GM19372 (cell line): ENCODE results near the gene SLC33A1.
"Not testable (repeated sequence)": the region's sequence is repeated elsewhere in the genome, so short reads cannot be mapped to it uniquely, and the experiment has no call there.

Source experiments
- ATAC-seq: cut with Tn5 transposase; IDR thresholded peaks from one replicate; pipeline ENCODE4 v1.9.1; 2021; ENCODE audit warnings: mild to moderate bottlenecking, low read depth, moderate library complexity; ENCODE audit not compliant: unreplicated experiment

SLC33A1 gene

DNA sequence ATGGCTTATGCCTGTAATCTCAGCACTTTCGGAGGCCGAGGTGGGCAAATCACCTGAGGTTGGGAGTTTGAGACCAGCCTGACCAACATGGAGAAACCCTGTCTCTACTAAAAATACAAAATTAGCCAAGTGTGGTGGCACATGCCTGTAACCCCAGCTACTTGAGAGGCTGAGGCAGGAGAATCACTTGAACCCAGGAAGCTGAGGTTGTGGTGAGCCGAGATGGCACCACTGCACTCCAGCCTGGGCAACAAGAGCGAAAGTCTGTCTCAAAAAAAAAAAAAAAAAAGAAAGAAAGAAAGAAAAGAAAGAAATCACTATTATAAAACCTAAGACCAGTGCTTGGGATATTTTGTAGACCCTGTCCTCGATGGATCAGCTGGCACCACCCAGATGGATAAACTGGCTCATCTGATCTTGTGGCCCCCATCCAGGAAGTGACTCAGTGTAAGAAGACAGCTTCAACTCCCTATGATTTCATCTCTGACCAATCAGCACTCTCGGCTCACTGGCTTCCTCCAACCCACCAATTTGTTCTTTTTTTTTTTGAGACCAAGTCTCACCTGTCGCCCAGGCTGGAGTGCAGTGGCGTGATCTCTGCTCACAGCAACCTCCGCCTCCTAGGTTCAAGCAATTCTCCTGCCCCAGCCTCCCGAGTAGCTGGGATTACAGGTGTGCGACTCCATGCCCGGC is 8.2 kb upstream of the SLC33A1 start:
- ATAC-seq: not testable (repeated sequence)

DNA sequence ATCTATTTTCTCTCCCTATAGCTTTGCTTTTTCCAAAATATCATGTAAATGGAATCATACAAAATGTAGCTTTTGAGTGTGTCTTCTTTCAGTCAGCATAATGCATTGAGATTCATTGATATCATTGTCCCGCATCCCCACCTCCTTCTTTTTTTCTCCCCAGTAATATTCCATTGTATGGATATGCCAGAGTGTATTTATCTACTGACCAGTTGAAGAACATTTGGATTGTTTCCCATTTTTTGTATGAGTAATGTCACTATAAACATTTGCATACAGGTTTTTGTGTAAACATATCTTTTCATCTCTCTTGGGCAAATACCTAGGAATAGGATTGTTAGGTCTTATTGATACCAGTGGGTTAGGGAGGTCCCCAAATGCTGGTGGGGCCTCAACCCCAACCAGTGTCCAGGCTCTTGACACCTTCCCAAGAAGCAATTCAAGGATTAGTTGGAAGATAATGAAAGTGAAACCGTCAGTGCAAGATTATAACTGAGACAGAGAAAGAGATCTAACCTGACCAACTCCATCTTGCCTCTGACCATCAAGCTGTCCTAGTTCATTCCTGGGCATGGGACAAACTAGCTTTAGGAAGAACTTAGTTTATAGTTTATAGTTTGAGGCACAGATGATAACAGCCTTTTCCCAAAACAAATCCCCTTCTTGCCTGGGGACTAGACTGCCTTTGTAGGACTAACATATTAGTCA is 7.4 kb upstream of the SLC33A1 start:
- no peak for ATAC-seq

DNA sequence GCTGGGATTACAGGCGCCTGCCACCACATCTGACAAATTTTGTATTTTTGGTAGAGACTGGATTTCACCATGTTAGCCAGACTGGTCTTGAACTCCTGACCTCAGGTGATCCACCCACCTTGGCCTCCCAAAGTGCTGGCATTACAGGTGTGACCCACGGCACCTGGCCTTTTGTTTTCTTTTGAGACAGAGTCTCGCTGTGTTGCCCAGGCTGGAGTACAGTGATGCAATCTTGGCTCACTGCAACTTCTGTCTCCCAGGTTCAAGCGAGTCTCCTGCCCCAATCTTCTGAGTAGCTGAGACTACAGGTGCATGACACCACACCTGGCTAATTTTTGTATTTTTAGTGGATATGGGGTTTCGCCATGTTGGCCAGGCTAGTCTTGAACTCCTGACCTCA is 6.2 kb upstream of the SLC33A1 start:
- not testable (repeated sequence) for ATAC-seq

DNA sequence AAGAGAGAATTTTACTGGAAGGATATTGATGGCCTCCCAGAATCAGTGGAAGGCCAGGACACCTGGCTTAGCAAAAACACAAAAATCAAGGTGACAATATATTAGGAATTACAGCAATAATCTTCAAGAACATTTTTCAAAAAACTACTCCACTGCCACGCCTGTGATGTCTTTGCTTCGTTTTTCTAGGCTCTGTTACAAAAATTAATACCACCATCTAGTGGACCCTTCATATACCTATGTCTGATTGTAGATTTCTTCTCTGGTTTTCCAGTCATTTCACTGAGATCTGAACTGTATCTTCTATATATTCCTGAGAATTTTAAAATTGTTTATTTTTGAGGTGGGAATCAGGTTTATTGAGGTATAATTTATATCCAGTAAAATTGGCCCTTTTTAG is 5.6 kb upstream of the SLC33A1 start:
- no peak for ATAC-seq

DNA sequence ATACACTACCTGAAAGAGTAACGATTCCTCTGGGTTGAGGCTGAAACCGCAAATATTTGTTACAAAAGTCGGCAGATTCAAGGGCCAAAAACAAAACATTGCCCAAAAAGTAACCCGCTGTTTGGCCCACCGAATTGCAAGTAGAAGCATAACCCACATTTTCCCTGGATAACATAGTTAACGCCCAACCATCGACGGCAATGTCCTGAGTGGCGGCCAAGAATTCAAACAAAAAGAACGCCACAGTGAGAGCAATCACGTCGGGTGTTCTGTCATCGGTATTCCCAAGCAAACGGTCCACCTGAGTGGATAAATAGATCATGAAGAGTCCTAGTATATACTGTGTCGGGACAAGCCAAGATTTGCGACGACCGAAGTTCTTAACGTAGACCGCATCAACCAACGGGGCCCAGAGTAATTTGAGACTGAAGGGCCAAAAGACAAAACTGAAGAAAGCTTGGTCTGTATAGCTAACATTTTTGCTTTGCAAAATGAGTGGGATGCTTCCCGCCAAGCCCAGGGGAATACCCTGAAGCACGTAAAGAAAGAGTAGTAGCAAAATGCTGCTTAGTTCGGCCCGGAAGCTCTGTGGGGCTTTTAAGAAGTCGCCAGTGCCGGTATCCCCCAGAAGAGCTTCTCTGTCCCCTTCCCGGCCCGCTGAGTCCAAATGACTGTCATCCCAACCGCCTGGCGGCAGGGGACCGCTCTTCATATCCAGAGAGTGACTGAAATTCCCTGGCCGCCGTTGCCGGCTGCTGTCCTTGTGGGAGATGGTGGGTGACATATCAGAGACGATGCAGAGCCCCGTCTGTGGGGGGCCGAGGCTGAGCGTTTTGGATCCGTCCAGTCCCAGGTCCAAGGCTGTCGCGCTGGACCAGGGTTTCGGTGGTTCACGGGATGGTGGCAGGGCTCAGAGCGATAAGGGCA is 750 bp downstream of the SLC33A1 start:
- peak; percentile 1 for ATAC-seq

DNA sequence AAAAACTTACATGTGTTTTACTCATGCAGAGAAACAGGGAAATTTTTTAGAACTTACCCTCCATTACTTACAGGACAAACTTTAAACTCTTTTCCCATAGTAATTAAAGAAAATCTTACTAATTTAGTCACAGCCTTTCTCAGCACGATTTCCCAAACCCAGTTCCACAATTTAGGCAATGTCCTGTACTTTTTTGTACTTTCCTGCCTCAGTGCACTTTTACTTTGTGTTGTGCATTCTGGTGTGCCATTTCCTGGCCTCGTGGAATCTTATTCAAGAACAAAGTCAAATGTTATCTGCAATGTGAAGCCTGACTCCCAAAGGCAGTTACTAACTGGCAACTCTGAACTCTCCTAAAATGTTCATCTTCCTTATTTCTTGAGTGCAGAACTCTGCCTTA is 1.9 kb downstream of the SLC33A1 start:
- no peak for ATAC-seq

DNA sequence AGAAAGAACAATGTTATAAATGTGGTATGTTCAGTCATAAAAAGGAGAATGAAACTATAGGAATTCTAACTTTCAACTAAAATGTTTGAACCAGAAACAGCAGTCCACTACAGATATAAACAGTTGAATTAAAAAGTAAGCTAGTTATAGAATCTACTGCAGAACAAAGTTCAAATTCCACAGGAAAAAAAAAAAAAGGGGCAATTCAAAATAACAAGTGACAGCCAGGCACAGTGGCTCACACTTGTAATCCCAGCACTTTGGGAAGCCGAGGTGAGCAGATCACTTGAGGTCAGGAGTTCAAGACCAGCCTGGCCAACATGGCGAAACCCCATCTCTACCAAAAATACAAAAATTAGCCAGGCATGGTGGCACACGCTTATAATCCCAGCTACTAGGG is 4.8 kb downstream of the SLC33A1 start:
- not testable (repeated sequence) for ATAC-seq

DNA sequence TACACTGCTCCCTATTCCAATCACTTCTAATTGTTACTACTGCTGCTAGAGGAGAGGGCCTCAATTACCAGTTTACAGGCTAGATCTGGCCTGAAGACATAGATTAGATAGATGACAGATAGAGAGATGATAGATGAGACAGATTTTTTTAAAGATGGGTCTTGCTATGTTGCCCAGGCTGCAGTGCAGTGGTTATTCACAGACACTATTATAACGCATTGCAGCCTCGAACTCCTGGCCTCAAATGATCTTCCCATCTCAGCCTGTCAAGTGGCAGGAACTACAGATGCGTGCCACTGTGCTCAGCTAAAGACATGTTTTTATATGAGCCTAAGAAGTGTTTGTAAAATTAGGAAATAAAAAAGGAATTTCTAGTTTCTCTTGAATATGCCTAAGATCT is 6.2 kb downstream of the SLC33A1 start:
- no peak for ATAC-seq

DNA sequence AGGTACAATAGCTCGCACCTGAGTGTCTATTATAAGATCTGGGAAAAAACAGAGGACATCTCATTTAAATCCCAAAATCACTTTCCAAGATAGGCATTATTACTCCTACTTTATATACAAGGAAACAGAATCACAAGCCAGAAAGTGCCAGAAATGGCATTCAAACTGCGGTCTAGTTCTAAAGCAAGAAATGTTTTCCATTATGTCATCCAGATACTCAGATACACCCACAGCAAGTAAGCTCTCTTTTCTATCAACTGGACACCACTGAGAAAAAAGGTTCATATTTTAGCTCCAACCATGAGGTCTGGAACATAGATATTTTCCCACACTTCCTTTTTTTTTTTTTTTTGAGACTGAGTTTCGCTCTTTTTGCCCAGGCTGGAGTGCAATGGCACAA is 8.1 kb downstream of the SLC33A1 start:
- peak; percentile 50 for ATAC-seq

DNA sequence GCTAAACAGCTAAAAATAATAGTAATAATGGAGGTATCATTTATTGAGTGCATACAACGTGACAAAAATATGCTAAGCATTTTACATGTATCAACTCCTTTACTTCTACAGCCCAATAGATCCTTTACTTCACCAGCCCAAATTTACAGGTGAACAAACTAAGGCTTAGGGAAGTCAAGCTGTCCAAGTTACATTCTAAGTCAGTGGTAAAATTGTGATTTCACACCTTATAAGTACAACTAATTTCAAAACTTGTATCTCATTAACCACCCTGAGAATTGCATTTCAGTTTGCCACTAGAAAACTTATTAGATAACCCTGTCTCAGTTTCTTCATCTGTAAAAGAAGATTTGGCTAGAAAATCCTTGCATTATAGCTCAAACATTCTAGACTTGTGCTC is 10.7 kb downstream of the SLC33A1 start:
- no peak for ATAC-seq

DNA sequence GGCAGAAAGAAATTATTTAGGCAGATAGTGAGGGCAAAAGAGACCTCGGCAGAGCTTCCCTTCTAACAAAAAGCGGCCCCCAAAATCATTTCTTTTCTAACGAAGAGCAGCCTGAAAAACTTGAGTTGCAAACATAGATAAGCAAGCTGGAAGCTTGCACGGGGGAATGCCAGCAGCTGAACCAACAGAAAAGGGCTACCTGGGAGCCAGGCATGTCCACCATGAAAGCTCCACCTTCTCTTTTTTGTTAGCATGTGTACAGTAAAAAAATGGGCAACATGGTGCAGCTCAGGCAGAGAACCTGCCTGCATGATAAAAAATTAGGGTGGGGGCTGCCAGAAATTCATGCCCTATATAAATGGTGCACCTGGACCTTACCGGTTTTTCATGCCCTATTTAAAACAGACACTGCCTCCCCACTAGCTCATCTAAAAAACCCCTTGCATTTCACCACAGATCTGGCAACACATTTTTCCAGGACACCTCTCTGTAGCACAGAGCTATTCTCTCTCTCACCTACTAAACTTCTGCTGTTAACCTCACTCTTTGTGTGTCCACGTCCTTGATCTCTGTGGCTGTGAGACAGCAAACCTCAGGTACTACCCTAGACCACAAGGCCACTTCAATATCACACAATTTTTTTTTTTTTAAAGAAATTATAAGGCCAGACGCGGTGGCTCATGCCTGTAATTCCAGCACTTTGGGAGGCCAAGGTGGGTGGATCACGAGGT is 18.7 kb downstream of the SLC33A1 start:
- no peak for ATAC-seq

DNA sequence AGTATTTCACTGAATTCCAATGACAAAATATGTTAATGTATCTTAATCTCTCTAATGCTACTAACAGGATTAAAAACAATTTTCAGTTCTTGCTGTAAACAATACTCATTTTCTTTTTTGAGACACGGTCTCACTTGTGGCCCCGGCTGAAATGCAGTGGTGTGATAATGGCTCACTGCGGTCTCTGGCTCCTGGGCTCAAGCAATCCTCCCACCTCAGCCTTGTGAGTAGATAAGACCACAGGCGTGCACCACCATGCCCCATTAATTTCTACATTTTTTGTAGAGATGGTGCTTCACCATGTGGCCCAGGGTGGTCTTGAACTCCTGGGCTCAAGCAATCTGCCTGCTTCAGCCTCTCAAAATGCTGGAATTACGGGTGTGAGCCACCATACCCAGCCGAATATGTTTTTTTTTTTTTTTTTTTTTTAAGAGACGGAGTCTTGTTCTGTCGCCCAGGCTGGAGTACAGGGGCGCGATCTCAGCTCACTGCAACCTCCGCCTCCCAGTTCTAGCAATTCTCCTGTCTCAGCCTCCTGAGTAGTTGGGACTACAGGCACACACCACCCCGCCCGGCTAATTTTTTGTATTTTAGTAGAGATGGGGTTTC is 25.6 kb downstream of the SLC33A1 start:
- not testable (repeated sequence) for ATAC-seq

DNA sequence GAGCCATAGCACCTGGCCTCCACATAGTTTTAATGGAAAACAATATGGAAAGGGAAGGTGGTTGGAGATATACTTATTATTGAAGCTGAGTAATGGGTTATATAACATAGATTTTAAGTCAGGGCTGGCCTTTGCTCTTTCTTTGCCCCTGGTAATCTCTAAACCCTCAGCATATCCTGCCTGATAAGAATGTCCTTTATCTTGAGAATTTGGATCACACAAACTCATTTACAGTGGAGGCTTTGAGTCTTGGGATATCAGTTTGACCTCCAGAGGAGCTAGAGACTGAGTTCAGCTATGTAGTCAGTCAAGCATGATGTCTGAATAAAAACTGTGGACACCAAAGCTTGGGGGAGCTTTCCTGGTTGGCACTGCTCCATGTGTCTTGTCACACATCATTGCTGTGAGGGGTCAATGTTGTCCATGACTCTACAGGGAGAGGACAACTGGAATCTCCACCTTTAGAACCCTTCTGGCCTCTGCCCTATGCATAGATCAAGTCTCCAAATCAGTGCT is 39.1 kb downstream of the SLC33A1 start:
- ATAC-seq: no peak

DNA sequence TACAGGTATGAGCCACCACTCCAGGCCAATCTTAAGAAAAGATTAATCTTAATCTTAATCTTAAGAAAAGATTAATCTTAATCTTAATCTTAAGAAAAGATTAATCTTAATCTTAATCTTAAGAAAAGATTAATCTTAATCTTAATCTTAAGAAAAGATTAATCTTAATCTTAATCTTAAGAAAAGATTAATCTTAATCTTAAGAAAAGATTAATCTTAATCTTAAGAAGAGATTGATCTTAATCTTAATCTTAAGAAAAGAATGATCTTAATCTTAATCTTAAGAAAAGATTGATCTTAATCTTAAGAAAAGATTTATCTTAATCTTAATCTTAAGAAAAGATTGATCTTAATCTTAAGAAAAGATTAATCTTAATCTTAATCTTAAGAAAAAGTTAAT is 41.0 kb downstream of the SLC33A1 start:
- ATAC-seq: not testable (repeated sequence)

DNA sequence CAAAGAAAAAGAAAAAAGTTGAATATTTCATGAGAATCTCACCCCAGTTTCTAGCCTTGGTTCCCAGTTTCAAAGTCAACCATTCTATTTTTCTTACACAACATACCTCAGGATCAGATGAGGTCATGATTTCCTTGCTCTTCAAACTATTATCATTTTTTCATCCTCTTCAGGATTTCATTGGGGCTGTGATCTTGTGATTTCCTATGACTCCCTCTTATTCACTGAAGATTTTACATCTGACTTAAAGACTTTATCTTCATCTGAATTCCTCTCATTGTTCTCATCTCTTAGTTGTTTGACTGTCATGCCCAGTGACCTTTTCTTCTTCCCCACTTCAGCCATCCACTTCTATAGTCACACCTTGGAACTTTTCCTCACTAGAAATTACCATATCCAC is 45.0 kb downstream of the SLC33A1 start:
- no peak for ATAC-seq

DNA sequence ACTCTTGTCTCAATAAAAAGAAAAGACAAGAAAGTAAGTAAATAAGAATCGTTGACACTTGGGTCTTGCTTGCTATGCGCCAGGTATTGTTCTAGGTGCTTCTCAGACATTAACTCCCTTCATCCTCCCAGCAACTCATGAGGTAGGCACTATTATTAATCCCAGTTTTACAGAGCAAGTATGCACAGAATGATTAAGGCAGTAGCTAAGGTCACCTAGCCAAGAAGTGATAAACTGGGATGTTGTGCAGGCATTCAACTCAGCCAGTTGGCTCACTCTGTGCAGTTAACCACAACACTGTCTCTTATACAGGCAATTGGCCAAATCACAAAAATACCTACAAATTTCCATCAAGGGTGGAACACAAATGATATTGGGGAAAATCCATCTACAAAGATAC is 46.4 kb downstream of the SLC33A1 start:
- no peak for ATAC-seq

DNA sequence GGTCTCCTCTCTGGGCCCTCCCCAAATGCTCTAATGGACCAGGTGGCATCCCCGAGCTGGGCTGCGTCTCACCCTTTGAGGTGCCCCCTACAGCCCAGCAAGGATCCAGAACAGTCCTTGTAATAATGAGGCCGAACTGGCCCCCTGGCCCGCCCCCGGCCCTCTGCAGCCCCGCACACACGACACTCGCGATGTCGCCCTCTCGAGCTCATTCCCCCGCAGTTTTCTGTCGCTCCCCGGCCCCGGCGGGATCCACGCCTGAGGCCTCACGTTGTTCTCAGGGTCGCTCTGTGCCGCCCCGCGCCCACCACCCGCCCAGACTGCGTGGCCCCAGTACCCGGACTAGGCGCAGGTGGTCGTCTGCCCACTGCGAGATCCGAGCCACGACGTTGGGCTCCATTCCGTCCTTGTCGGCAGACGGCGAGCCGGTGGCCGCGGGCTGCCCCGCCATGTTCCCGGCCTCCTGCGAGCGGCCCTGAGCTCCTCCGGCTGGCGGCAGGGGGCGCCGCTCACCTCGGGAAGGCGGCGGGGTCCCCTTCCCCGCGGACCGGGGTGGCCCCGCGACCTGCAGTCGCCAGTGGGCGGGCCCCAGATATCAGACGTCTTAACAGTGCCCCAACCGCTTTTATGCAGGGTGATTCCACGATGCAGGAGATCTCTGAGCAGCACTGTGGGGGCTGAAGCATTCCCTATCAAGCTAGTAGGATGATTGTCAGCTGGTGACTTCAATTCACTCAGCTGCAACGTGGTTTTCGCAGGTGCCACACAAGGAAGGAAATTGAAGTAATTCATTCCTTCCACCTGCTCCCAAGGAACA is 48.2 kb downstream of the SLC33A1 start, which contains the start of gene C3orf33:
Gene C3orf33, minus strand, starts transcription at position 477 of the 817 bp plus-strand sequence. Its CDS starts 26 bp downstream, at position 451.
- peak; percentile 97 for ATAC-seq

DNA sequence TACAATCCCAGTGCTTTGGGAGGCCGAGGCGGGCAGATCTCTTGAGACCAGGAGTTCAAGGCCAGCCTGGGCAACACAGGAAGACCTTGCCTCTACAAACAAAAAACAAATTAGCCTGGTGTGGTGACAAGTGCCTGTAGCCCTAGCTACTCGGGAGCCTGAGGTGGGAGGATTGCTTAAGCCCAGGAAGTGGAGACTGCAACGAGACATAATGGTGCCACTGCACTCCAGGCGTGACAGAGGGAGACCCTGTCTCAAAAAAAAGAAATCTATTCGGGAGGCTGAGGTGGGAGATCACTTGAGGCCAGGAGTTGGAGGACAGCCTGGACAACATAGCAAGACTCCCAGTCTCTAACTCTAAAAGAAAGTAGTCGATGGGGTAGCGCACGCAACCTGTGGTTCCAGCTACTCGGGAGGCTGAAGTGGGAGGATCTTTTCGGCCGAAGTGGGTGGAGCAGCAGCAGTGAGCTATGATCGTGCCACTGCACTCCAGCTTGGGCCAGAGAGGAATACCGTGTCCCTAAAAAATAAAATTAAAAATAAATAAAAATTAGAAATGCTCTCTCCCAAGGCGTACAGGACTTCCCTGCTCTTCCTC is 48.9 kb downstream of the SLC33A1 start:
- ATAC-seq: no peak
